Fibroblast of villous mesenchyme (primary cell): ENCODE measurements around the gene MAGI2. TPM values are rescaled to one million over a fixed set of nuclear protein-coding genes. Genes with fewer than 3 reads are reported as not detected.
"Not testable (repeated sequence)": the region's sequence is repeated elsewhere in the genome, so short reads cannot be mapped to it uniquely, and the experiment has no call there.

Source experiments
- DNase-seq: peaks from one replicate; pipeline ENCODE4 v3.0.0-alpha.2; 2010; ENCODE audit warnings: low read depth
- H3K4me3 ChIP-seq: 2 replicates; pipeline ENCODE4 v1.5.1; 2011; ENCODE audit warnings: low read depth, mild to moderate bottlenecking, low read length
- CTCF ChIP-seq: IDR thresholded peaks from 2 replicates; pipeline ENCODE4 v1.5.1; 2012; ENCODE audit warnings: low read depth, mild to moderate bottlenecking, low read length; ENCODE audit not compliant: insufficient read depth
- total RNA-seq: library from RNA; depleted of rRNA; stranded (reverse); fragments of >200 nt; gene quantifications from 2 replicates; pipeline ENCODE4 v1.2.3, GENCODE V29; 2012

MAGI2 gene
- total RNA-seq, 1 donor = 24.6 TPM

- DNase-seq = no peak
- TF ChIP-seq CTCF = no peak
- no peak overlapping the region for H3K4me3 ChIP-seq
Measured at GRCh38 chr7:78326876-78327275, 1126.6 kb downstream of the MAGI2 start.

GRCh38 chr7:78326189-78326588 is 1127.3 kb downstream of the MAGI2 start:
- TF ChIP-seq CTCF = no peak
- DNase-seq = no peak
- H3K4me3 ChIP-seq = no peak overlapping the region

GRCh38 chr7:78323118-78323517 is 1130.3 kb downstream of the MAGI2 start:
- no peak overlapping the region for H3K4me3 ChIP-seq
- no peak for TF ChIP-seq CTCF
- no peak for DNase-seq

- H3K4me3 ChIP-seq, DNase-seq: not testable (repeated sequence)
Measured at GRCh38 chr7:78322231-78322630, 1131.2 kb downstream of the MAGI2 start.

- no peak for DNase-seq
- H3K4me3 ChIP-seq = no peak overlapping the region
- no peak for TF ChIP-seq CTCF
Measured at GRCh38 chr7:78317371-78317770, 1136.1 kb downstream of the MAGI2 start.

GRCh38 chr7:78316110-78316509 is 1137.4 kb downstream of the MAGI2 start:
- no peak overlapping the region for H3K4me3 ChIP-seq
- DNase-seq = no peak
- no peak for TF ChIP-seq CTCF

- no peak overlapping the region for H3K4me3 ChIP-seq
- DNase-seq = no peak
- TF ChIP-seq CTCF = no peak
Measured at GRCh38 chr7:78315119-78315518, 1138.3 kb downstream of the MAGI2 start.

GRCh38 chr7:78311181-78311580 is 1142.3 kb downstream of the MAGI2 start:
- TF ChIP-seq CTCF = no peak
- DNase-seq = no peak
- no peak overlapping the region for H3K4me3 ChIP-seq
